Tibial nerve (tissue), 4 donors: ENCODE results near the gene AQP12A.

Source experiments
- CTCF ChIP-seq, 5 experiments: fragments of 200-600 bp in 3 of 5; fragments of 450-650 bp in 2 of 5; sonication (generic) in 3 of 5; IDR thresholded peaks; one replicate each; pipeline ENCODE4 v1.5.1; 2016 to 2019; ENCODE audit warnings: antibody characterized with exemption in 5 of 5, mild to moderate bottlenecking in 3 of 5, moderate library complexity in 2 of 5
- EP300 ChIP-seq, 2 donors: sonication (generic); formaldehyde crosslinking; IDR thresholded peaks; one replicate each; pipeline ENCODE4 v1.6.1; 2017; ENCODE audit warnings: antibody characterized with exemption in 2 of 2, mild to moderate bottlenecking in 1 of 2
- POLR2A ChIP-seq, 2 donors: fragments of 450-650 bp; IDR thresholded peaks; one replicate each; pipeline ENCODE4 v1.6.1; 2017; ENCODE audit warnings: antibody characterized with exemption in 2 of 2, mild to moderate bottlenecking in 2 of 2, moderate library complexity in 2 of 2

- TF ChIP-seq CTCF (IDR thresholded peaks at IDR 0.05) (no peak), POLR2A (IDR thresholded peaks at IDR 0.05) (no peak), EP300 (IDR thresholded peaks at IDR 0.05) (no peak)
Measured at GRCh38 chr2:240686460-240686859, 5.2 kb upstream of the AQP12A start.
